Measurements from ENCODE around the gene SMYD3.

The SMYD3 gene

GRCh38 chr1:245870698-245871097 lies 636.4 kb downstream of the SMYD3 start:
- Histone ChIP-seq H3K9me3 (ENCODE audit: insufficient read depth, low read length) (no peaks in the 10 kb centered on the region), H4K20me1 (ENCODE audit: low read depth, low read length) (no peaks in the 10 kb centered on the region), H3K36me3 (ENCODE audit: low read length) (no peaks in the 10 kb centered on the region), H3K4me3 (ENCODE audit: insufficient read depth, low read length, poor library complexity, severe bottlenecking) (no peak overlapping the region), H3K9ac (ENCODE audit: low read length) (no peak overlapping the region), H3K79me2 (ENCODE audit: insufficient read depth, low read length) (no peaks in the 10 kb centered on the region), H3F3A (ENCODE audit: insufficient read depth) (no peaks in the 10 kb centered on the region), H3K27me3 (ENCODE audit: low read length) (no peaks in the 10 kb centered on the region), H3K4me2 (ENCODE audit: low read depth, low read length, poor library complexity, severe bottlenecking) (no peak overlapping the region), H2AFZ (ENCODE audit: low read depth, low read length, severe bottlenecking) (no peak overlapping the region), H3K9me2 (replicated peaks; ENCODE audit: insufficient read depth, low read length) (no peaks in the 10 kb centered on the region), H3K27ac (ENCODE audit: low read depth, low read length) (no peak overlapping the region)
- TF ChIP-seq EZH2phosphoT487 (conservative IDR thresholded peaks at IDR 0.05; ENCODE audit: low read length) (no peak), CTCF (IDR thresholded peaks at IDR 0.05; ENCODE audit: insufficient read depth, low read length, poor library complexity, severe bottlenecking) (no peak)

- Histone ChIP-seq H3K9me3 (ENCODE audit: insufficient read depth, low read length) (no peaks in the 10 kb centered on the region), H3K27me3 (ENCODE audit: low read length) (no peaks in the 10 kb centered on the region), H3K36me3 (ENCODE audit: low read length) (no peaks in the 10 kb centered on the region), H3K9ac (ENCODE audit: low read length) (no peak overlapping the region), H3K4me2 (ENCODE audit: low read depth, low read length, poor library complexity, severe bottlenecking) (no peak overlapping the region), H2AFZ (ENCODE audit: low read depth, low read length, severe bottlenecking) (no peak overlapping the region), H3K9me2 (replicated peaks; ENCODE audit: insufficient read depth, low read length) (no peaks in the 10 kb centered on the region), H3K4me3 (ENCODE audit: insufficient read depth, low read length, poor library complexity, severe bottlenecking) (no peak overlapping the region), H3F3A (ENCODE audit: insufficient read depth) (no peaks in the 10 kb centered on the region), H3K27ac (ENCODE audit: low read depth, low read length) (no peak overlapping the region), H4K20me1 (ENCODE audit: low read depth, low read length) (no peaks in the 10 kb centered on the region), H3K79me2 (ENCODE audit: insufficient read depth, low read length) (no peaks in the 10 kb centered on the region)
- TF ChIP-seq CTCF (IDR thresholded peaks at IDR 0.05; ENCODE audit: insufficient read depth, low read length, poor library complexity, severe bottlenecking) (no peak), EZH2phosphoT487 (conservative IDR thresholded peaks at IDR 0.05; ENCODE audit: low read length) (no peak)
Measured at GRCh38 chr1:245869847-245870246, 637.2 kb downstream of the SMYD3 start.

- no peaks in the 10 kb centered on the region for H3F3A ChIP-seq (ENCODE audit: insufficient read depth)
- H3K79me2 ChIP-seq (ENCODE audit: insufficient read depth, low read length): no peaks in the 10 kb centered on the region
- H3K27ac ChIP-seq (ENCODE audit: low read depth, low read length): no peak overlapping the region
- no peak overlapping the region for H3K4me2 ChIP-seq (ENCODE audit: low read depth, low read length, poor library complexity, severe bottlenecking)
- H3K27me3 ChIP-seq (ENCODE audit: low read length): no peaks in the 10 kb centered on the region
- no peaks in the 10 kb centered on the region for H3K36me3 ChIP-seq (ENCODE audit: low read length)
- no peak overlapping the region for H2AFZ ChIP-seq (ENCODE audit: low read depth, low read length, severe bottlenecking)
- H3K9me3 ChIP-seq (ENCODE audit: insufficient read depth, low read length): no peaks in the 10 kb centered on the region
- TF ChIP-seq CTCF (IDR thresholded peaks at IDR 0.05; ENCODE audit: insufficient read depth, low read length, poor library complexity, severe bottlenecking) (no peak), EZH2phosphoT487 (conservative IDR thresholded peaks at IDR 0.05; ENCODE audit: low read length) (no peak)
- H3K4me3 ChIP-seq (ENCODE audit: insufficient read depth, low read length, poor library complexity, severe bottlenecking): no peak overlapping the region
- no peaks in the 10 kb centered on the region for H3K9me2 ChIP-seq (replicated peaks; ENCODE audit: insufficient read depth, low read length)
- H4K20me1 ChIP-seq (ENCODE audit: low read depth, low read length): no peaks in the 10 kb centered on the region
- H3K9ac ChIP-seq (ENCODE audit: low read length): no peak overlapping the region
Measured at GRCh38 chr1:245867738-245868137, 639.3 kb downstream of the SMYD3 start.
